GM21825 (cell line): Measurements from ENCODE around the gene ADGRL3.
"Not testable (repeated sequence)": the region's sequence is repeated elsewhere in the genome, so short reads cannot be mapped to it uniquely, and the experiment has no call there.

Experiments
- ATAC-seq: cut with Tn5 transposase; IDR thresholded peaks from one replicate; pipeline ENCODE4 v1.9.1; 2021; ENCODE audit warnings: mild to moderate bottlenecking, moderate library complexity; ENCODE audit not compliant: unreplicated experiment

ADGRL3 gene

GRCh38 chr4:61771056-61771455 is 570.9 kb downstream of the ADGRL3 start:
- ATAC-seq, result no peak

GRCh38 chr4:61772126-61772525 is 572.0 kb downstream of the ADGRL3 start:
- ATAC-seq, result no peak

GRCh38 chr4:61773655-61774245 is 573.6 kb downstream of the ADGRL3 start:
- ATAC-seq, result no peak

GRCh38 chr4:61782133-61782532 is 582.0 kb downstream of the ADGRL3 start:
- ATAC-seq, result no peak

- no peak for ATAC-seq
Measured at GRCh38 chr4:61783050-61783449, 582.9 kb downstream of the ADGRL3 start.

- ATAC-seq, result no peak
Measured at GRCh38 chr4:61785761-61786160, 585.6 kb downstream of the ADGRL3 start.

- no peak for ATAC-seq
Measured at GRCh38 chr4:61786211-61786610, 586.1 kb downstream of the ADGRL3 start.

GRCh38 chr4:61795998-61796397 is 595.9 kb downstream of the ADGRL3 start:
- no peak for ATAC-seq

GRCh38 chr4:61799794-61800193 is 599.7 kb downstream of the ADGRL3 start:
- ATAC-seq, result no peak

GRCh38 chr4:61805227-61805626 is 605.1 kb downstream of the ADGRL3 start:
- no peak for ATAC-seq

GRCh38 chr4:61805979-61806378 is 605.9 kb downstream of the ADGRL3 start:
- ATAC-seq, result no peak

GRCh38 chr4:61812171-61812570 is 612.0 kb downstream of the ADGRL3 start:
- ATAC-seq, result no peak

- ATAC-seq, result no peak
Measured at GRCh38 chr4:61817071-61817470, 616.9 kb downstream of the ADGRL3 start.

GRCh38 chr4:61820136-61820535 is 620.0 kb downstream of the ADGRL3 start:
- ATAC-seq, result no peak

- ATAC-seq, result no peak
Measured at GRCh38 chr4:61824454-61824853, 624.3 kb downstream of the ADGRL3 start.

GRCh38 chr4:61827907-61828391 is 627.8 kb downstream of the ADGRL3 start:
- ATAC-seq, result no peak

GRCh38 chr4:61828960-61829359 is 628.8 kb downstream of the ADGRL3 start:
- no peak for ATAC-seq

GRCh38 chr4:61831987-61832386 is 631.9 kb downstream of the ADGRL3 start:
- no peak for ATAC-seq

GRCh38 chr4:61837395-61837794 is 637.3 kb downstream of the ADGRL3 start:
- no peak for ATAC-seq

- ATAC-seq, result no peak
Measured at GRCh38 chr4:61838072-61838471, 637.9 kb downstream of the ADGRL3 start.

GRCh38 chr4:61841714-61842113 is 641.6 kb downstream of the ADGRL3 start:
- ATAC-seq, result no peak

- ATAC-seq, result no peak
Measured at GRCh38 chr4:61851126-61851525, 651.0 kb downstream of the ADGRL3 start.

GRCh38 chr4:61852105-61852504 is 652.0 kb downstream of the ADGRL3 start:
- ATAC-seq, result not testable (repeated sequence)
